Activated CD8-positive, alpha-beta T cell treated with anti-CD3 and anti-CD28 coated beads, Interleukin-2, amount 10 ng/mL, durations not matched to agents 7 days and 5 days (primary cell): ENCODE results near the gene ARAF. TPM values are rescaled to one million over a fixed set of nuclear protein-coding genes. Genes with fewer than 3 reads are reported as not detected.
A peak's percentile ranks its signal among the peaks of the same experiment; 100 is the strongest.
"Not testable (repeated sequence)": the region's sequence is repeated elsewhere in the genome, so short reads cannot be mapped to it uniquely, and the experiment has no call there.

ENCODE experiments used
- ATAC-seq: fragments of 150-1000 bp; cut with Tn5 transposase; one replicate; pipeline ENCODE4 v1.10.0; 2021; ENCODE audit warnings: moderate library complexity
- CTCF ChIA-PET: fragments of 350-600 bp; sonication (Branson Sonifier 250); formaldehyde crosslinking; loops from one replicate; lab custom pipeline; 2021; ENCODE audit warnings: antibody characterized with exemption; lab: Charles Lee
- POLR2A ChIA-PET: fragments of 350-600 bp; sonication (Branson Sonifier 250); formaldehyde crosslinking; loops from one replicate; lab custom pipeline; 2021; ENCODE audit warnings: antibody characterized with exemption; lab: Charles Lee
- DNase-seq: peaks from one replicate; pipeline ENCODE4 v3.0.0-alpha.2; 2020
- H3K27ac Mint-ChIP-seq: one replicate; pipeline ENCODE4 v1.8.0; 2021; ENCODE audit warnings: mild to moderate bottlenecking, mixed read lengths
- H3K27me3 Mint-ChIP-seq: one replicate; pipeline ENCODE4 v1.8.0; 2021; ENCODE audit warnings: low read depth, mixed read lengths
- H3K36me3 Mint-ChIP-seq: one replicate; pipeline ENCODE4 v1.8.0; 2021; ENCODE audit warnings: low read depth, mixed read lengths
- H3K4me1 Mint-ChIP-seq: one replicate; pipeline ENCODE4 v1.8.0; 2021; ENCODE audit warnings: low read depth, mixed read lengths
- H3K4me3 Mint-ChIP-seq: one replicate; pipeline ENCODE4 v1.8.0; 2021; ENCODE audit warnings: mild to moderate bottlenecking, mixed read lengths
- H3K9me3 Mint-ChIP-seq: one replicate; pipeline ENCODE4 v1.8.0; 2022; ENCODE audit warnings: mixed read lengths; ENCODE audit not compliant: insufficient read depth
- total RNA-seq, 2 experiments: library from RNA; stranded (reverse); gene quantifications; one replicate each; pipeline ENCODE4 v1.2.3, GENCODE V29; 2021

Gene ARAF
- total RNA-seq = 10 to 100 TPM; 66.7 to 68.4 TPM

DNA sequence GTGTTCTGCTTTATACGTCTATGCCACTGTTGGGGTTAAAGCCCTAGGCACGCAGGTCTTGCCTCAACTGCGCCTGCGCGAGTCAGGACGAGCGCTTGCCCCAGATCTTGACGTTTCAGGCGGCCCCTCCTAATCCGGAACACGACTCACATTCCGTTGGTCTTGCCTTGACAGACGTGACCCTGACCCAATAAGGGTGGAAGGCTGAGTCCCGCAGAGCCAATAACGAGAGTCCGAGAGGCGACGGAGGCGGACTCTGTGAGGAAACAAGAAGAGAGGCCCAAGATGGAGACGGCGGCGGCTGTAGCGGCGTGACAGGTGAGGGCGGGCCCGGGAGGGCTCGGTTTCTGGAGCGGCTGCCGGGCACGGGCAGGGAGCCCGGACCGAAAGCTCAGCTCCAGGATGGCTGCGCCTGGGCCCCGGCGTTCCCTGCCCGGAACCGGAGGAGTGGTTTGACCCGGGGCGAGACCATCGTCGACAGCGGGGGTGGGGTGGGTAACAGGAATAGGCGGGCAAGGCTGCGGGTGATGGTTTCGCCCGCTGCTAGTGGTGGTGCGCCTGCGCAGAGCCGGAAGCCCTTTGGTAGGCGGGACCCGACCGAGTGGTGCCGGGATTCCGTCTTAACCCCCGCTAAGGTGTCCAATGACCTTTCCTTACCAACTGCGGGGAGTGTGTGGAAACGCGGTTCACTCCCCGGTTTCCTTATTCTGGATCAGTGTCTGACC, at the start of gene ARAF:
ARAF (plus strand) TSS at position 272 of the 725 bp plus-strand sequence. CDS start 1,763 bp downstream, outside the sequence.
- no peaks in the 10 kb centered on the region for H3K27me3 Mint-ChIP-seq
- peaks cover 15% of the 10 kb centered on the region for H3K36me3 Mint-ChIP-seq
- ATAC-seq (peak; percentile 95), DNase-seq (peak; percentile 97)
- peaks cover 43% of the 10 kb centered on the region for H3K4me1 Mint-ChIP-seq
- H3K9me3 Mint-ChIP-seq = no peaks in the 10 kb centered on the region
- CTCF ChIA-PET = interaction anchor here (1.2 kb wide), 1 partner anchor 68 kb away, joined by 5 read pairs; no protein-coding TSS in a partner anchor
- H3K4me3 Mint-ChIP-seq = peak within 1 kb of the TSS; percentile 88
- peak within 1 kb of the TSS; percentile 96 for H3K27ac Mint-ChIP-seq
- POLR2A ChIA-PET = no interaction called here

DNA sequence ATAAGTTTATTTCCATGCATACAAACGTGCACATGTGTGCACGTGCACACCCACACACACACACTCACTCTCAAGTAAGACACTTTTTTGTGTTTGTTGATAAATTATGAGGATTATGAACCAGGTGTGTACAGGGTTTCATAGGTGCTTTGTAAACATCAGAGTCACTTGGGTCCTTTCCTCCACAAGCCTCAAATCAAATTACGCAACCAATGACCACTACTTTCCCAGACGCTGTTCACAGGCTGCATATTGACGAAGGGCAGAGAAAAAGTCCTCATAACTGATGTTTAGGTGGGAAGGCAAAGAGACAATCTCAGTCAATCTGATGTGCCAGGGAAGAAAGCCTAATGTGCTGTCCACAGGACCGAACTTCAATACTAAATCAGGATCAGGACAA, 48.6 kb upstream of the ARAF start:
- H3K9me3 Mint-ChIP-seq, H3K27ac Mint-ChIP-seq, POLR2A ChIA-PET: not testable (repeated sequence)

DNA sequence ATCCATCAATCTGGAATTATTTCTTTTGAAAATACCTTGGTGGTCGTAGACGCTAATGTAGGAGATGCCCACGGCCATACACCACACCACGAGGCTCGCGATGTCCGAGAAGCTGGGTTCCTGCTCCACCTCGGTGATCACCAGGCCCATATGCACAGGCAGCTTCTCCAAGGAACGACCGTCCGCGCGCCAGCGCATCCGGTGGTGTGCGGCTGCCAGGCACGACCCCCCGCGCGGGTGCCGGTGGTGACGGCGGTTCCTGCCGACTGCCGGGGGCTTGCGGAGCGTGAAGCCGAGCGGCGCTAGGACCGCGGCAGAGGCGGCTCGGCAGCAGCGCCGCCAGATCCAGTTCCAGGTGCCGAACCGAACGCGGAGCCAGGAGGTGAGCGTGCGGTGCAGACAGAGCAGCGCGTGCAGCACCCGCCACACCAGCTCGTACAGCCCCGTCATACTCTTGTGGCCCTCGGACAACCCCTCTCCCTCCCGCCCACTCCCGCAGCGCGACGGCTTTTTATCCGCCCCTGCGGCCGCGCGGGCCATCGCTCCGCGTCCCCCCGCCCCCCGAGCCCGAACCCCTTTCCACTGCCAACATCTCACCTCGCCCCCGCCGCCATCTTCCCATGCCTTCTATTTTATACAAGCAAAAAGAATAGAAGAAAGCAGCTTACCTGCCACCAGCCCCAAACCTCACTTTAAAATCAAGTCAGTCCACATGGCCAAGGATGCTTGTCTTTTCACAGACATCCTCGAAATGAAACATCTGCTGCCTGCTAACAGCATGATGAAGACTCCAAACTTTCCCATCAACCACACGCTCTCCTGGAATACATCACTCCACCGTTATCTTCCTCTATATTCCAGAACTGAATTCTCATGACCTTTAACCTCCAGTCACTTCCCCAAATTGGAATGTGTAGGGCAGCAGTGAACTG, 47.7 kb upstream of the ARAF start:
- peak; percentile 22 for DNase-seq
- ATAC-seq = peak; percentile 82
- H3K4me3 Mint-ChIP-seq = peak overlapping the region; percentile 74
- H3K9me3 Mint-ChIP-seq, H3K27me3 Mint-ChIP-seq, H3K27ac Mint-ChIP-seq, H3K36me3 Mint-ChIP-seq, POLR2A ChIA-PET: not testable (repeated sequence)
- CTCF ChIA-PET = interaction anchor here (1.0 kb wide), 2 partner anchors 14 to 16 kb away, joined by 3 read pairs; no protein-coding TSS in a partner anchor
- peaks cover 14% of the 10 kb centered on the region for H3K4me1 Mint-ChIP-seq

More for the DNA sequence above, 48.6 kb upstream of the ARAF start:
- ATAC-seq, H3K4me3 Mint-ChIP-seq, DNase-seq, CTCF ChIA-PET, H3K27me3 Mint-ChIP-seq, H3K36me3 Mint-ChIP-seq: not testable (repeated sequence)
- peaks cover 15% of the 10 kb centered on the region for H3K4me1 Mint-ChIP-seq

DNA sequence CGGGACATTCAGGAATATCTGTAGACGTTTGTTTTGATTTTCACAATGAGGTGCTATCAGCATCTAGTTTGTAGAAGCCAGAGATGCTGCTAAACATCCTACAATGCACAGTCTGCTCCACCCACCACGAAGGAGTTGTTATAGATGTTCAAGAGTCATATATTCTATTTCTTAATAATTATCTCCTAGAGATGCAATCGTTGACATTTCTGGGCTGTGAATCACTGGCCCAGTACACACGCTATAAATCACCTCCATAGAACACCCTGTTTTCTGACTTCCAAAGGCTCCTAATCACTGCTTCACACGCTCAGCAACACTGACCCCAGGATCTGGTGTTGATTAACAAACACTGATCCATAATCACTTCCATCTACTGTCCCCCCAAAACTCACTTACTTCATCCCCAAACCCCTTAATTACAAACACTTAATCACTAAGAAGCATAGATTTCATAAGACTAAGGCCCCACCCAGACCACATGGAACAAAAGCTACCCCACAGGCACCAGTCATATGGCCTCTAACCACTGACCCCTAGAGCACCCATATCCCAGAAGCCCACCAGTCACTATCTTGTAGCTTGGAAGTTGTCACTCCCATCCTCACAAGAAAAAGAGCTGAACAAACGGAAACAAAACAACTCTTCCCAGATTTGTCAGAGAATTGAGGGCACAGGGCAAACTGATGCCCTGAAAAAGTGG, 46.3 kb upstream of the ARAF start:
- Mint-ChIP-seq H3K4me3 (no peak overlapping the region), H3K27me3 (peaks cover 8% of the 10 kb centered on the region), H3K9me3 (no peaks in the 10 kb centered on the region), H3K27ac (no peak overlapping the region), H3K36me3 (no peaks in the 10 kb centered on the region), H3K4me1 (peaks cover 15% of the 10 kb centered on the region)
- ATAC-seq (no peak), DNase-seq (no peak)
- ChIA-PET CTCF (interaction anchor here (0.8 to 1.0 kb wide), 2 partner anchors 9 to 13 kb away, joined by 3 to 4 read pairs; no protein-coding TSS in a partner anchor), POLR2A (no interaction called here)

DNA sequence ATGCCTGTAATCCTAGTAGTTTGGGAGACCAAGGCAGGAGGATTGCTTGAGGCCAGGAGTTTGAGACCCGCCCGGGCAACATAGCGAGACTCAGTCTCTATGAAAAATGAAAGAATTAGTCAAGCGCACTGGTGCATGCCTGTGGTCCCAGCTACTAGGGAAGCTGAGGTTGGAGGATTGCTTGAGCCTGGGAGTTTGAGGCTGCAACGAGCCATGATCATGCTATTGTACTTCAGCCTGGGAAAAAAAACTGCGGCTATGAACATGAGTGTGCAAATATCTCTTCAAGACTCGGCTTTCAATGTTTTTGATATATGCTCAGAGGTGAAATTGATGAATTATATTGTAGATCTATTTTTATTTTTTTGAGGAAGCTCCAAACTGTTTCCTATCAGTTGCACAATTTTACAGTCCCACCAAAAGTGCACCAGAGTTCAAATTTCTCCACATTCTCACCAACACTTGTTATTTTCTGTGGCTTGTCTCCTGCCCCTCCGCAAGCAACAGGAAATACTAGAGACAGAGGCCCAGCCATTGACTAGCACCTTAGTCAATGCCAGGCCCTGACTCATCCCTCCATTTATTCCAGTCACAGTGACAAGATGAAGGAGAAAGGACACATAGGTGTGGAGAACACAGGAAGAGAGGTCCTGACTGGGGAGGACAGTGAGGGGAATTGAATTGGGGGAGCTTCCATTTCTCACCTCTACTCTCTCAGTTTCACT, 44.9 kb upstream of the ARAF start:
- DNase-seq = no peak
- H3K27ac Mint-ChIP-seq = no peak overlapping the region
- H3K27me3 Mint-ChIP-seq = peaks cover 8% of the 10 kb centered on the region
- POLR2A ChIA-PET = no interaction called here
- no peak overlapping the region for H3K4me3 Mint-ChIP-seq
- ATAC-seq = no peak
- H3K4me1 Mint-ChIP-seq = peaks cover 15% of the 10 kb centered on the region
- CTCF ChIA-PET = no interaction called here
- no peaks in the 10 kb centered on the region for H3K9me3 Mint-ChIP-seq
- H3K36me3 Mint-ChIP-seq = no peaks in the 10 kb centered on the region

DNA sequence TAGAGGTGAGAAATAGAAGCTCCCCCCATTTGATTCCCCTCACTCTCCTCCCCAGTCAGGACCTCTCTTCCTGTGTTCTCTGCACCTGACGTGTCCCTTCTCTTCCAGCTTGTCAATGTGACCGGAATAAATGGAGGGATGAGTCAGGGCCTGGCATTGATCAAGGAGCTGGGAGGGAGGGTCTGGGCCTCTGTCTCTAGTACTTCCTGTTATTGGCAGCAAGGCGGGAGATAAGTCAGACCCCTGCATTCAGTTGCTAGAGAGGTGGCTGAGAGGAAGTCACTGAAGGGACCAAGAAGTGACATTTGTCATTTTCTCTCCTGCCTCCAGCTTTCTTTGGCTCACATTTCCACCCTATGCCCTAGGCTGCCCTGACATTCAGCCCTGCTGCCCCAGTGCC, 42.9 kb upstream of the ARAF start:
- no peak overlapping the region for H3K27ac Mint-ChIP-seq
- DNase-seq (no peak), ATAC-seq (no peak)
- H3K9me3 Mint-ChIP-seq = no peaks in the 10 kb centered on the region
- peaks cover 3% of the 10 kb centered on the region for H3K27me3 Mint-ChIP-seq
- POLR2A ChIA-PET = no interaction called here
- CTCF ChIA-PET = interaction anchor here (1.3 kb wide), 1 partner anchor 20 kb away, joined by 3 read pairs; no protein-coding TSS in a partner anchor
- no peaks in the 10 kb centered on the region for H3K36me3 Mint-ChIP-seq
- no peak overlapping the region for H3K4me3 Mint-ChIP-seq
- H3K4me1 Mint-ChIP-seq = peaks cover 15% of the 10 kb centered on the region

DNA sequence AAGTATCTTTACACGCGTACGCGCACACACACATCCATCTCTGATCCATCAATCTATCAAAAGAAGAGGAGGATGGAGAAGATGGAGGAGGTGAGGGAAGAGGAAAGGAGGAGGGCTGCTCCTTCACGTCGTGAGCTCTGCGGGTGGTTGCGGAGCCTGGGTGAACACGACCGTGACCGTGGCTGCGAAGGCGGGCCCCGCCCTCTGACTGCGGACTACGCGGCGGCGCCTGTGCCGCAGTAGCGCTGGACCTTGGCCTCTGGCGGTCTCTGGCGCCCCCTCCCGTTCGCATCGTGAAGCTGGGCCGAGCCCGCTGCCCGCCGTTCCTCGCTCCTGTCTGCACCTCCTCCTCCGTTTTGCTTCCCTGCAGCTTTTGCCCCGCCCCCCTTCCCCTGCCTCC, 37.7 kb upstream of the ARAF start:
- Mint-ChIP-seq H3K4me3 (peak overlapping the region; percentile 63), H3K27me3 (no peaks in the 10 kb centered on the region), H3K36me3 (no peaks in the 10 kb centered on the region), H3K9me3 (no peaks in the 10 kb centered on the region), H3K4me1 (peaks cover 5% of the 10 kb centered on the region), H3K27ac (peak overlapping the region; percentile 11)
- peak; percentile 99 for ATAC-seq
- ChIA-PET CTCF (interaction anchor here (0.7 to 2.0 kb wide), 18 partner anchors 8 to 332 kb away, joined by 3 to 16 read pairs (median 4); no protein-coding TSS in a partner anchor), POLR2A (interaction anchor here (1.7 kb wide), 1 partner anchor 305 kb away, joined by 3 read pairs; the partner anchor contains the start of gene CDK16)
- peak; percentile 81 for DNase-seq

DNA sequence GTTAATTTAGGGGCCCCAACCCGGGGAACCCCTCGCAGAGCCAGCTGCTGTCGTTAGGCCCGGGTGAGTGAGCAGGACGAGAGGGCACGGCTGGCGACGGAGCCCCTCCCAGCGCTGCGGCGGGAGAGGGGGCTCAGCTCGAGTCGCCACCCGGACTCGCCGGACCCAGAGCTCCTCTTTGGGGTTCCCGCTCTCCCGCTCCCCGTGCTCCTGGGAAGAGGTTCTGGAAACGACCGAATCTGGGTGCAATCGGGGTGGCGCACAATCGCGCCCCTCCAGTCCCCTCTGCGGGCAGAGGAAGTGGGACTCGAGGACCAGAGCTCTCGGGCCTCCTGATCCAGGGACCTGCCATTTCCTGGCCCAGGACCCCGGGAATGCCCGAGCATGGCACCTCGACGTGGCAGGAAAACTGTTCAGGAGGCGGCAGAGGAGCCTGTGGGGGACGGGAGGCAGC, 37.3 kb upstream of the ARAF start:
- POLR2A ChIA-PET = interaction anchor here (1.7 kb wide), 1 partner anchor 306 kb away, joined by 3 read pairs; the partner anchor contains the start of gene CDK16
- Mint-ChIP-seq H3K36me3 (no peaks in the 10 kb centered on the region), H3K9me3 (no peaks in the 10 kb centered on the region), H3K4me1 (peaks cover 4% of the 10 kb centered on the region), H3K4me3 (peak overlapping the region; percentile 63), H3K27ac (no peak overlapping the region), H3K27me3 (no peaks in the 10 kb centered on the region)
- no peak for DNase-seq
- CTCF ChIA-PET = interaction anchor here (0.7 to 2.0 kb wide), 16 partner anchors 9 to 332 kb away, joined by 3 to 16 read pairs (median 4); no protein-coding TSS in a partner anchor
- no peak for ATAC-seq

DNA sequence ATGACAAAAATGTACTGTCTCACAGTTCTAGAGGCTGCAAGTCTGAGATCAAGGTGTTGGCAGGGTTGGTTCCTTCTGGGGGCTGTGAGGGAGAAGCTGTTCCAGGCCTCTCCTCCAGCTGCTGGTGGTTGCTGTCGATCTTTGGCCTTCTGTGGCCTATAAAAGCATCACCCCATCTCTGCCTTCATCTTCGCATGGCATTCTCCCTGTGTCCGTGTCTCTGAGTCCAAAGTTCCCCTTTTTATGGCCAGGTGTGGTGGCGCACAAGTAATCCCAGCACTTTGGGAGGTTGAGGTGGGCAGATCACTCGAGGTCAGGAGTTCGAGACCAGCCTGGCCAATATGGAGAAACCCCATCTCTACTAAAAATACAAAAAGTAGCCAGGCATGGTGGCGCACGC, 31.5 kb upstream of the ARAF start:
- CTCF ChIA-PET = no interaction called here
- no peaks in the 10 kb centered on the region for H3K4me1 Mint-ChIP-seq
- ATAC-seq = no peak

DNA sequence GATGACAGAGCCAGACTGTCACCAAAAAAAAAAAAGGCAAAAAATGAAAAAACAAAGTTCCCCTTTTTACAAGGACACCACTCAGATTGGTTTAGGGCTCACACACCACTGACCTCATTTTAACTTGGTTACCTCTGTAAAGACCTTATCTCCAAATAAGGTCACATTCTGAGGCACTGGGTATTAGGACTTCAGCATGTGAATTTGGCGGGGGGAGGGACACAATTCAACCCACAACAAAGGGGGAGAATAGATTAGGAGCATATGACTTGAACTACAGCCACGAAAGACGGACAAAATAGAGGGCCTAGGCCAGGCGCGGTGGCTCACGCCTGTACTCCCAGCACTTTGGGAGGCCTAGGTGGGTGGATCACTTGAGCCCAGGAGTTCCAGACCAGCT, 31.0 kb upstream of the ARAF start:
- no peak overlapping the region for H3K27ac Mint-ChIP-seq
- DNase-seq (no peak), ATAC-seq (no peak)
- ChIA-PET CTCF (no interaction called here), POLR2A (no interaction called here)
- no peaks in the 10 kb centered on the region for H3K4me1 Mint-ChIP-seq
- H3K27me3 Mint-ChIP-seq = no peaks in the 10 kb centered on the region
- no peaks in the 10 kb centered on the region for H3K9me3 Mint-ChIP-seq
- H3K4me3 Mint-ChIP-seq = no peak overlapping the region
- H3K36me3 Mint-ChIP-seq = no peaks in the 10 kb centered on the region

More for the DNA sequence above, 31.5 kb upstream of the ARAF start:
- POLR2A ChIA-PET = no interaction called here
- H3K36me3 Mint-ChIP-seq = no peaks in the 10 kb centered on the region
- no peak for DNase-seq
- no peaks in the 10 kb centered on the region for H3K9me3 Mint-ChIP-seq
- no peaks in the 10 kb centered on the region for H3K27me3 Mint-ChIP-seq
- no peak overlapping the region for H3K27ac Mint-ChIP-seq
- H3K4me3 Mint-ChIP-seq = no peak overlapping the region
